Measurements from ENCODE around the gene MKNK1.
"Not testable (repeated sequence)": the region's sequence is repeated elsewhere in the genome, so short reads cannot be mapped to it uniquely, and the experiment has no call there.

The MKNK1 gene

DNA sequence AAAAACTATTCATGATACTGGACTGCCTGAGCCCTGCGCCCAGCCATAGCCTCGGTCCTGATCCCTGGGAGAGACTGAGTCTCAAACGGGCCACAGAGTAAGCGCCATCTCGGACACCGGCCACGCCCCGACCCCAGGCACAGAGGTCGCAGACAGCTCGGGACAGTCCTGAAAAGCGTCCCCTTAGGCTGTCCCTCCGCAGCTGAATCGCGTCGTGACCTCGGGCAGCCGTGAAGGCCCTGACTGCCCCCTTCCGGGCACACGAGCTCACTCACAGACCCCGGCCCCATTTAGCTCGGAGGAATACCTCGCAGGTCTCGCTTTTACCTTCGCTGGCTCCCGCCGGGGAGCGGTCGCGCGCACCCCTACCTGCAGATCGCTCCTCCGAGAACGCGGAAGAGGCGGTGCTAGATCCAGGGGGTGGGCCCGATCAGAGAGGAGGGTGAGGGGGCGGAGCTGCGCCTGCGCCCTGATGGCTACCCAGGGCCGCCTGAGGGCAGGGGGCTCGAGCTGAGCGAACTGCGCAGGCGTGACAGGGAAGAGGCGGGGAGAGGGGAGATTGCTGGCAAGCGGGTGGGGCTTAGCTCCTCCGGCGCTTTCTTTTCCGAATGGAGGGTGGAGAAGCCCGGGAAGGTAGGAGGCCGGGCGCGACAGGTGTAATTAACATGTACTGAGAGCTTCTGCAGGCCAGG, at the start of gene MKNK1:
Gene MKNK1 (minus strand): TSS at position 411 of the 692 bp plus-strand sequence. CDS start 20,941 bp downstream, outside the sequence.
- TF ChIP-seq ZFX (IDR thresholded peaks at IDR 0.05; ENCODE audit: borderline replicate concordance) = no peak
- 0 out of 2 replicates have a peak, but pooled peaks have one; percentile 6 for TF ChIP-seq CTCF (IDR thresholded peaks at IDR 0.05)
- peak within 1 kb of the TSS; percentile 46 for H3K27ac ChIP-seq

DNA sequence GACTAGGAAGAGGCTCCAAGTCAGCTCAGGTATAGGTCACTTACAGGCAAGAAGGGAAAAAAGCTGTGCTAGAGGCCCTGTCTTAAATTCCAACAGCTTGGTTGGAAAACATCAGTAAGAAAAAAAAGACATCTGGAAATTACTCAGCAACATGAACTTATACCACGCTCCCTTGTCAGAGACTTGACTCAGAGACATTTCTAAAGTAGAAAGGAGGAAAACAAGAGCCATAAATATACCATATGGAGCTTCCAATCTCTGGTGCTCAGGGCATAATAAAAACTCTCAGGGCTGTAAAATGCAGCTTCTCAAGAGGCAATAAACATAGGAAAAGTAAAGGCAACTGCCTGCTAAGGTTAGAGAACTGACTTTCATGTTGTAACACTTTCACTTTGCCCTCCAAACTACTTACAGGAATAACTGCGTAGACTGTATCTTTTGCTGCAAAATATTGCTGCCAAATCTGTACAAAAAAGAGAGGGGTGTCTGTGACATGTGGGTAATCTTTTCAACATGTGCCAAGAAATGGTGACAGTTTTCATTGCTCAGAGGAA, 49.4 kb upstream of the MKNK1 start:
- H3K27ac ChIP-seq = peak overlapping the region; percentile 48
- TF ChIP-seq ZFX (IDR thresholded peaks at IDR 0.05; ENCODE audit: borderline replicate concordance) (no peak), CTCF (IDR thresholded peaks at IDR 0.05) (no peak)

DNA sequence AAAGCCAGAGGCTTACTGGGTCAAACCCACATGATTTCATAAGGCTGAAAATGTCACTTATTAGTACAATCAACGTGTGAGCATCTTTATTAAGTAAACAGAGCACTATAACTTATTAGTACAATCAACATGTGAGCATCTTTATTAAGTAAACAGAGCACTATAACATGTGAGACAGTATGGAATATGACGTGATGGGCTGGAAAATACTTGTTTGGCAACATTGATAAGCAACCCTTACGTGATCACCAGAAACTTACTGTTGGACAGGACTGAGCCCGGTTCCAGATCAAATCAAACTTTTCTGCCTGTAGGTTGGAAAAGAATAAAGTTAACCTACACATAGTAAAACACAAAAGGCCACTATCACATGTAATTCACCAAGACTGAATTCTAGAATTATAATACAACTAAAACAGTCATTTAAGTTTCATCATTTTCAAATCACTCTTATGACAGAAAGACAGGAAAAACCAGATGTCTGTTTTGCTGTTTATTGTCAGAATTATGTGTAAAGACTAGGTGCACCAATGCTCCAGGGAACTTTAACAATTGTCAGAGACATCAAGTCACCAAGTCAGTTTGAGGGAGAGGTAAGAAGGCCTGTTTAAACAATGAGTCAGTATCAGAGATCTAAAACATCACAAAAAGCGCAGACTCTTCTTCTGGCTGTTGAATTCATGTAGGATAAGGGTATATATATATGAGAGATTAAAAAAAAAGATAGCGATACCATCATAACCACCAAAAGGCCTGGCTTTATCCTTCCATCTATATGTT, 48.4 kb upstream of the MKNK1 start:
- TF ChIP-seq ZFX (IDR thresholded peaks at IDR 0.05; ENCODE audit: borderline replicate concordance) (no peak), CTCF (IDR thresholded peaks at IDR 0.05) (no peak)
- peak overlapping the region; percentile 48 for H3K27ac ChIP-seq

- not testable (repeated sequence) for H3K27ac ChIP-seq
These were observed 47.1 kb upstream of the MKNK1 start for GRCh38 chr1:46651152-46651551.

GRCh38 chr1:46650491-46650890, 46.4 kb upstream of the MKNK1 start:
- no peak overlapping the region for H3K27ac ChIP-seq
- TF ChIP-seq CTCF (IDR thresholded peaks at IDR 0.05) (no peak), ZFX (IDR thresholded peaks at IDR 0.05; ENCODE audit: borderline replicate concordance) (no peak)

DNA sequence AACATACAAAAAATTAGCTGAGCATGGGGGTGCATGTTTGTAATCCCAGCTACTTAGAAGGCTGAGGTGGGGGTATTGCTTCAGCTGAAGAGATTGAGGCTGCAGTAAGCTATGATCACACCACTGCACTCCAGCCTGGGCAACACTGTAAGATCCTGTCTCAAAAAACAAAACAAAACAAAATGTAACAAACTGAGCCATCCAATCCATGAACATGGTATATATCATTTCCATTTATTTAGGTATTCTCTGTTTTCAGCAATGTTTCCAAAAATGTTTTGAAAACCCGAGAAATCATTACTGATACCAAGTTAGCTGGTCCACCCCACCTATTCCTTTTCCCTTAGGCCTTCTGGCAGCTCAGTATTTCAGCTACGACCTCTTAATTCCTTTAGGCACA, 45.7 kb upstream of the MKNK1 start:
- TF ChIP-seq CTCF (IDR thresholded peaks at IDR 0.05) (no peak), ZFX (IDR thresholded peaks at IDR 0.05; ENCODE audit: borderline replicate concordance) (no peak)
- no peak overlapping the region for H3K27ac ChIP-seq

DNA sequence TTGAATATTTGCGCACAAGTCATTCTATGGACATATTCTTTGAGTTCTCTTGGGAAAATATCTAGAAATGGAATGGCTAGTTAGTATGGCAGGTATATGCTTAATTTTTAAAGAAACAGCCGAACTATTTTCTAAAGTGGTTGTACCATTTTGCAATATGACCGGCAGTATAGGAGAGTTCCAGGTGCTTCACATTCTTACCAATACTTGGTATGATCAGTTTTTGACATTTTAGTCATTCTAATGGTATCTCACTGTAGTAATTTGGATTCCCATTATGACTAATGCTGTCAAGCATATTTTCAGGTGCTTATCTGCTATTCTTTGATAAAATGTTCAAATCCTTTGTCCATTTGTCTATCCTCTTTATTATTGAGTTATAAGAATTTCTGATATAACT, 43.5 kb upstream of the MKNK1 start:
- H3K27ac ChIP-seq = no peak overlapping the region
- TF ChIP-seq CTCF (IDR thresholded peaks at IDR 0.05) = no peak
- TF ChIP-seq ZFX (IDR thresholded peaks at IDR 0.05; ENCODE audit: borderline replicate concordance) = no peak
